Stimulated activated CD4-positive, alpha-beta T cell treated with anti-CD3 and anti-CD28 coated beads, TNF-alpha, amount 100 ng/mL, for 1 hour (primary cell): ENCODE measurements around the gene OR4X1.
"Not testable (repeated sequence)": the region's sequence is repeated elsewhere in the genome, so short reads cannot be mapped to it uniquely, and the experiment has no call there.

Source experiments
- DNase-seq, 3 donors: peaks; one replicate each; pipeline ENCODE4 v3.0.0-alpha.2; 2020; ENCODE audit warnings: low read depth in 3 of 3, low spot score in 1 of 3

OR4X1 gene, protein sequence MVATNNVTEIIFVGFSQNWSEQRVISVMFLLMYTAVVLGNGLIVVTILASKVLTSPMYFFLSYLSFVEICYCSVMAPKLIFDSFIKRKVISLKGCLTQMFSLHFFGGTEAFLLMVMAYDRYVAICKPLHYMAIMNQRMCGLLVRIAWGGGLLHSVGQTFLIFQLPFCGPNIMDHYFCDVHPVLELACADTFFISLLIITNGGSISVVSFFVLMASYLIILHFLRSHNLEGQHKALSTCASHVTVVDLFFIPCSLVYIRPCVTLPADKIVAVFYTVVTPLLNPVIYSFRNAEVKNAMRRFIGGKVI

DNA sequence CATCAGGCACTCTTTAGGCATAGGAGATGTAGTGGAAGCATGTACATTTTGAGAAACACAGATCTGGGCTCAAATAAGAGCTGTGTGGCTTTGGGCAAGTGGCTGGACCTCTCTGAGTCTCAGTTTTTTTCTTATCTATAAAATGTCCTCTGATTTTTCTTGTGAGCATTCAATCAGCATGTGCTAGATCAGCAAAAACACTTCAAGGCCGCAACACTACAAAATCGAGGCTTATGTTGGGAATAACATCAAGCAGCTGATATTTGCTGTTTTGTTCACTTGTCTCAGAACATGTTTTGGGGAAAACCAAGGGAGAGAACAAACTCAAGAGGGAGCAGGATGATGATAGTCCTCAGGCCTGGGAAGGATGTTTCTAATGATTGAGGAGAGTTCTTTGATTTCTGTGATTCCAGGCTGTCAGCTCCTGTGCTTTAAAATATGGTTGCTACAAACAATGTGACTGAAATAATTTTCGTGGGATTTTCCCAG, at the start of gene OR4X1:
OR4X1 (plus strand) TSS at position 439 of the 489 bp plus-strand sequence; CDS start at position 439, 0 bp downstream.
- DNase-seq: no peak

DNA sequence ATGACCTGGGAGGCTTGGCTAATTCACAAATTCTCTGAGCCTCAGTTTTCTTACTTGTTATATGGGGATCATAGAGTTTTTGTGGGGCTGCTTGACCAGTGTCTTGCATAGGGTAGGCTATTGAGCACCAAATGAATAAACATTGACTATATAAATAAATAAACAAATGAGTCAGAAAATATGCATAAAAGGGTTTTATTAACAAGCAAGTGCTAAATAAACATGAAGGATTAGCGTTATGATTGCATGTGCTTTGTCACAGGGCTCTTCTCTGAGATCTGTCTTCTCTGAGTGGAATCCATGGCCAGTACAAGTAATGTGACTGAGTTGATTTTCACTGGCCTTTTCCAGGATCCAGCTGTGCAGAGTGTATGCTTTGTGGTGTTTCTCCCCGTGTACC, 47.2 kb upstream of the OR4X1 start, which contains the start of gene OR4B1:
OR4B1 (plus strand) TSS at position 301 of the 400 bp plus-strand sequence; CDS start at position 301, 0 bp downstream.
- DNase-seq: no peak

- DNase-seq: no peak
Measured at GRCh38 chr11:48228761-48229160, 34.9 kb upstream of the OR4X1 start.

- not testable (repeated sequence) for DNase-seq
Measured at GRCh38 chr11:48230057-48230456, 33.6 kb upstream of the OR4X1 start.

GRCh38 chr11:48237727-48238126, 25.9 kb upstream of the OR4X1 start:
- DNase-seq: no peak

DNA sequence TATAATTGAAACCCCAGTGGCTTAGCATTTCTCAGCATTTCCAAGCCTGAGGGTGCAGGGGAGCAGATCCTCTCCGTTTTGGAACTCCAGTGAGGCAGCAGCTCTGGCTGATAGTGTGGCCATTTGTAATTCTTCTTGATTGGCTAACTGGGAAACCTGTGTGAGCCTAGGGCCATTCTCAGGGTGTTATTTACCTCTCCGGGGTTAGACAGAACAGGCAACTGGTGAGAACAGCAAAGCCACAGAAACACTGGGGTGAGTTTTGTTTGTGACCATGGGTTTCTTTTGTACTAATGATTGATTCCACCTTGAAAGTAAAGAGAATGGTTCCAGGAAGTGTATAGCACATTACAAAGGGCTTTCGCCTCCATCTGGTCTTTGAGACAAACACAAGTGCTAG, 21.2 kb upstream of the OR4X1 start:
- DNase-seq: no peak

DNA sequence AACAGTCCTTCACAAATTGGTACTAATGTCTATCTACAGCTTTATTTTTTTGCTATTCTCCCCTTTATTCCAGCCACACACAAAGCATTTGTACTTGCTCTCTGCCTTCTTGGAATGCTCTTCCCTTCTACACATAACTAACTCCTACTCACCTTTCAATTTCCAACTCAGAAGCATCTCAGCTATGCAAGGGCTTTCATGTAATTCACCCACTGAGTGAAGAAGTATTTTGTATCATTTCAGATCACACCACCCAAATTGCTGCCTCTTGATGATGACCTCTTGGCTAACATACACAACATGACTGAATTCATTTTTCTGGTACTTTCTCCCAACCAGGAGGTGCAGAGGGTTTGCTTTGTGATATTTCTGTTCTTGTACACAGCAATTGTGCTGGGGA, 18.9 kb upstream of the OR4X1 start, which contains the start of gene OR4X2:
OR4X2 (plus strand) TSS at position 301 of the 400 bp plus-strand sequence; CDS start at position 301, 0 bp downstream.
- no peak for DNase-seq

DNA sequence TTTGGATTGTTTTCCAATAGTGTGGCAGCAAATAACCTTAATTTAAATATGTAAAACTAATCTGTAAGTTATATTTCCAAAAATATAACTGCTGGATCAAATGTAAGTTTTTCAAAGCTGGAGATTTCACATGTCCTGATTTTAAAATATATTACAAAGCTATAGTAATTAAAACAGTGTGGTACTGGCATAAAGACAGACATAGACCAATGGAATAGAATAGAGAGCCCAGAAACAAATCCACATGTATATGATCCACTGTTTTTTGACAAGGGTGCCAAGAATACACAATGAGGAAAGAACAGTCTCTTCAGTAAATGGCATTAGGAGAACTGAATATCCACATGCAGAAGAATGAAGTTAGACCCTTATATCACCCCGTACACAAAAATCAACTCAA, 14.8 kb upstream of the OR4X1 start:
- DNase-seq: no peak

GRCh38 chr11:48261600-48261999, 2.1 kb upstream of the OR4X1 start:
- no peak for DNase-seq

DNA sequence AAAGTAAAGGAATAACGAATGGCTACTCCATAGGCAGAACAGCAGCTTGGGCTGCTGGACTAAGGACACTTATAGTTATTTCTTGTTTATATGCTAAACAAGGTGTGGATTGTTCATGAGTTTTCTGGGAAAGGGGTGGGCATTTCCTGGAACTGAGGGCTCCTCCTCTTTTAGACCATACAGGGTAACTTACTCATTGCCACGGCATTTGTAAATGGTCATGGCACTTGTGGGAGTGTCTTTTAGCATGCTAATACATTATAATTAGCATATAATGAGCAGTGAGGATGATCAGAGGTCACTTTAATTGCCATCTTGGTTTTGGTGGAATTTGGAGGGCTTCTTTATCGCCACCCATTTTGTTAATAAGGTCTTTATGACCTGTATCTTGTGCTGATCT, 7.0 kb downstream of the OR4X1 start:
- no peak for DNase-seq

DNA sequence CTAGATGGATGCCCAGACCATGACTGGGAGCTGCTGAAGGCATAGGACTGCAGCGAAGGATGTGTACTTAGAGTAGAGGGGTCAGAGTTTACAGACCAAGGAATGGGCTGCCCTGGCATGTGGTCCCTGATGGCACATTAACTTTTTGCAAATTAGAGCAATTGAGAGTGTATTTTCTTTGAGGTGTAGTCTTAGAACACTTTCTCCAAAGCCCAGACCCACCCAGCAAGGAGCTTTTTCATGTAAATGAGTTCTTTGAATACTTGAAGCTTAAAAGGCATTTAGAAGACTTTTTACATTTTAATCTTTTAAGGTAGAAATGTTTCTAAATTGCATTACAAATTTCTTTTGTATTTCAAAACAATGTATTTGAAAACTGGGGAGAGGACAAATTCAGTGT, 8.9 kb downstream of the OR4X1 start:
- no peak for DNase-seq

DNA sequence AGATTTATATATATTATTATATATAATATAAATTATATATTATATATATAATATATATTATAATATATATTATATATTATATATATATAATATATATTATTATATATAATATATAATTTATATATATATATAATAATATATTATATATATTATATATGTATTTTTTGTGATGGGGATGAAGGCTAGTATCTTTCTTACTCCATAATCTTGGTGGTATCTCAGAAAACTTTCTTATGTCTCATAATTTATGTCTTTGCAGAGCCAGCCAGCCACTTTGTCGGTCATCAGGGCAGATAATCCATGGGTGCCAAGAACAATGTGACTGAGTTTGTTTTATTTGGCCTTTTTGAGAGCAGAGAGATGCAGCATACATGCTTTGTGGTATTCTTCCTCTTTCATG, 42.3 kb downstream of the OR4X1 start, which contains the start of gene OR4S1:
OR4S1 (plus strand) TSS at position 301 of the 400 bp plus-strand sequence; CDS start at position 301, 0 bp downstream.
- DNase-seq: no peak

- peak; percentile 14 to 45 (median 28) for DNase-seq
Measured at GRCh38 chr11:48307760-48308386, 44.2 kb downstream of the OR4X1 start.

GRCh38 chr11:48313590-48313989, 49.9 kb downstream of the OR4X1 start:
- not testable (repeated sequence) for DNase-seq
